Urothelium cell line (cell line): ENCODE measurements around the gene SDHAF1.
"Not testable (repeated sequence)": the region's sequence is repeated elsewhere in the genome, so short reads cannot be mapped to it uniquely, and the experiment has no call there.

Experiments used
- DNase-seq: peaks from one replicate; pipeline ENCODE4 v3.0.0; 2011; ENCODE audit warnings: low spot score, mixed read lengths
- FAIRE-seq: peaks from 2 replicates; lab custom pipeline; 2011; peaks lifted over from hg19 to GRCh38; lab: Jason Lieb, UNC

SDHAF1 gene, protein sequence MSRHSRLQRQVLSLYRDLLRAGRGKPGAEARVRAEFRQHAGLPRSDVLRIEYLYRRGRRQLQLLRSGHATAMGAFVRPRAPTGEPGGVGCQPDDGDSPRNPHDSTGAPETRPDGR

DNA sequence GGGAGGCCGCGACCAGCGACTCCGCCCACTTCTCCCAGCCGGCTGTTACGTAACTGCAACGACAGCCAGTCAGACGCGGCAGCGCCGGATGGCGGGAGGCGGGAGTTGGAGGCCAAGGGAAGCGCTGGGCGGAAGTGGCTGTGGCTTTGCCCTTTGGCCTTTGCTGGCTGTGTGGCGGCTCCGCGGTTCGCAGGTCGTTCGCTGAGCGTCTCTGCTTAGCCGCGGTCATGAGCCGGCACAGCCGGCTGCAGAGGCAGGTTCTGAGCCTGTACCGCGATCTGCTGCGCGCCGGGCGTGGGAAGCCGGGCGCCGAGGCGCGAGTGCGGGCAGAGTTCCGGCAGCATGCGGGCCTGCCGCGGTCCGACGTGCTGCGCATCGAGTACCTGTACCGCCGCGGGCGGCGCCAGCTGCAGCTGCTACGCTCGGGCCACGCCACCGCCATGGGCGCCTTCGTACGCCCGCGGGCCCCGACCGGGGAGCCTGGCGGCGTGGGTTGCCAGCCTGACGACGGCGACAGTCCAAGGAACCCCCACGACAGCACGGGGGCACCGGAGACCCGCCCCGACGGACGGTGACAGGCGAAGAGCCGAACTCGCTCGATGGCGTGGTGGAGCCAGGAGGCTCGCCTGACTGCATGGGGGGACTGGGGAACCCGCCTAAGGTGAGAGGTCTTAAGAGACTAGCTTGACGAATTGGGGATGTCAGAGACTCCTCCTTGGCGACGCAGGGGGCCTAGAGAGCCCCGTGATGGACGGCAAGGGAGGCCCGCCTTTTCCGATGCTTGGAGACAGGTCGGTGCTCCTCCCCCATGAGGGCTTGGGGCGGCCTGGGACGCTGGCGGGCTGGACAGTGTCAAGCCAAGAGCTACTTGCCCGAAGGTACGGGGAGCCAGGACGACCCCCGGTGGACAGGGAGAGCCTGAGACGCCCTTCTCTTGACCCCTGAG lies at the start of gene SDHAF1:
Gene SDHAF1 (plus strand): TSS at position 141 of the 946 bp plus-strand sequence. CDS start 87 bp downstream, at position 228.
- DNase-seq: peak; percentile 96
- FAIRE-seq: peak; percentile 95

DNA sequence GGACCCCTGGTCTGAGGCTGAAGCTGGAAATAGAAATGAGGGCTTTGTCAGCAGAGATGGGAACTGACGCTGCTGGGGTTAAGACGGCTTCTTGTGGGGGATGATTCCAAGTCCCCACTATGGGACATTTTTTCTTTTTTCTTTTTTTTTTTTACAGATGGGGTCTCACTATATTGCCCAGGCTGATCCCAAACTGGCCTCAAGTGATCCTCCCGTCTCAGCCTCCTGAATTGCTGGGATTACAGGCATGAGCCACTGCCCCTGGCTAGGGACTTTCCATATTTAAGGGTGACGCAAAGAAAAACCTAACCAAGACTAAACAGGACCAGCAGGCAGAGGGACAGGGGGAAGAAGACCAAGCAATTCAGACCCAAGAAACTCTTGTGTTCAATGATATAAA lies 48.8 kb upstream of the SDHAF1 start:
- FAIRE-seq (no peak), DNase-seq (no peak)

DNA sequence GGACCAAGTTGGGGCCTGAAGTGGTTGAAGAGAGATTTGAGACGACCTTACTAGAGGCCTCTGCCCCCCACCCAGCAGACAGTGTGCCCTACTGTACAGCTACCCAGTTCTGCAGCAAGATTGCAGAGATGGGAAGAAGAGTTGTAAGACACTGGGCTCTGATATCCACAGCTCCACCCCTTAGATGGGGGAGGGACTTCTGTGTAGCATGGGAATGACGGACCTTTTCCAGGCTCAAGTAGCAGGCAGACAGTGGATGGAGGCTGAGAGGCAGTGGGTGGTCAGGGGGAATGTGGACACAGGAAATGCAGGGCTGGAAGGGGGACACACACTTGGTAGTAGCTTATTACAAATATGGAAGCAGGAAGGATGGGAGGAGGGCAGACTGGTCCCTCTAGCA lies 45.9 kb upstream of the SDHAF1 start:
- no peak for DNase-seq
- FAIRE-seq: no peak

DNA sequence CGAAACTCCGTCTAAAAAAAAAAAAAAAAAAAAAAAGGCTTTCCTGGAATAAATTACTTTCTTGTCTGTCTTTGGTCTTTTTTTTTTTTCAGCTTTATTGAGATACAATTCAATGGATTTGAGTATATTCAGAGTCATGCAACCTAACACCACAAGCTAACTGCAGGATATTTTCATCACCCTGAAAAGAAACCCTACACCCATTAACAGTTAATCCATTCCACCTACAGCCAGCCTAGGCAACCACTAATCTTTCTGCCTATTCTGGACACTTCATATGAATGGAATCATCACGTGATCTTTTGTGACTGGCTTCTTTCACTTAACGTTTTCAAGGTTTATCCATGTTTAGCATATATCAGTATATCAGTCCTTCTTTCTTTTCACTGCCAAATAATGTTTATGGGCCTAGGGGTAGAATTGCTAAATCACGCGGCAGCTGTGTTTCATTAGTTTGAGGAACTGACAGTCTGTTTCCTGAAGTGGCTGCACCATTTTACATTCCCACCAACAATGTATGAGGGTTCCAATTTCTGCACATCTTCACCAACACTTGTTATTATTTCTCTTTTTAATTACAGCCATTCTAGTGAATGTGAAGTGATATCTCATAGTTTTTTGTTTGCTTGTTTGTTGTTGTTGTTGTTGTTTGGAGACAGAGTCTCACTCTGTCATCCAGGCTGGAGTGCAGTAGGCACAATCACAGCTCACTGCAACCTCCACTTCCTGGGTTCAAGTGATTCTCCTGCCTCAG lies 38.9 kb upstream of the SDHAF1 start:
- no peak for FAIRE-seq
- no peak for DNase-seq

DNA sequence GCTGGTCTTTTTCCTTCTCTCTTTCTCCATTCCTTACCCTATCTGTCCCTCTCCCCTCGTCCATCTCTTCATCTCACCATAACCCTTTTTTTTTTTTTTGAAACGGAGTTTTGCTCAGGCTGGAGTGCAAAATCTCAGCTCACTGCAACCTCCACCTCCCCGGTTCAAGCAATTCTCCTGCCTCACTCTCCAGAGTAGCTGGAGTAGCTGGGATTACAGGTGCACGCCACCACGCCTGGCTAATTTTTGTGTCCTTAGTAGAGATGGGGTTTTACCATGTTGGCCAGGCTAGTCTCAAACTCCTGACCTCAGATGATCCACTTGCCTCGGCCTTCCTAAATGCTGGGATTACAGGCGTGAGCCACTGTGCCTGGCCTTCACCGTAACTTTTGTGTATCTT lies 37.6 kb upstream of the SDHAF1 start:
- not testable (repeated sequence) for DNase-seq, FAIRE-seq

DNA sequence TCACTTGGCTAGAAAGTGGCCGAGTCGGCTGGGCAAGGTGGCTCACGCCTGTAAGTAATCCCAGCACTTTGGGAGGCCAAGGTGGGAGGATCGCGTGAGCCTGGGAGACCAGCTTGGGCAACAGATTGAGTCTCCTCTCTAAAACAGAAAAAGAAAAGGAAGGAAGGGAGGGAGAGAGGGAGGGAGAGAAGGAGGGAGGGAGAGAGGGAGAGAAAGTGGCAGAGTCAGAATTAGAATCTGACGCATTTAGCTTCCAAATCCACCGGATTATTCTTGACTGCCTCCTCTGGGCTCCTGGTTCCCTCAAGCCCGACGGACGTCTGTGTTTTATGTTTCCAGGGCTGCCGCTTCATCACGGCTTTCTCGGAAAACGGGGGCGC lies 36.3 kb upstream of the SDHAF1 start:
- no peak for FAIRE-seq
- DNase-seq: no peak

DNA sequence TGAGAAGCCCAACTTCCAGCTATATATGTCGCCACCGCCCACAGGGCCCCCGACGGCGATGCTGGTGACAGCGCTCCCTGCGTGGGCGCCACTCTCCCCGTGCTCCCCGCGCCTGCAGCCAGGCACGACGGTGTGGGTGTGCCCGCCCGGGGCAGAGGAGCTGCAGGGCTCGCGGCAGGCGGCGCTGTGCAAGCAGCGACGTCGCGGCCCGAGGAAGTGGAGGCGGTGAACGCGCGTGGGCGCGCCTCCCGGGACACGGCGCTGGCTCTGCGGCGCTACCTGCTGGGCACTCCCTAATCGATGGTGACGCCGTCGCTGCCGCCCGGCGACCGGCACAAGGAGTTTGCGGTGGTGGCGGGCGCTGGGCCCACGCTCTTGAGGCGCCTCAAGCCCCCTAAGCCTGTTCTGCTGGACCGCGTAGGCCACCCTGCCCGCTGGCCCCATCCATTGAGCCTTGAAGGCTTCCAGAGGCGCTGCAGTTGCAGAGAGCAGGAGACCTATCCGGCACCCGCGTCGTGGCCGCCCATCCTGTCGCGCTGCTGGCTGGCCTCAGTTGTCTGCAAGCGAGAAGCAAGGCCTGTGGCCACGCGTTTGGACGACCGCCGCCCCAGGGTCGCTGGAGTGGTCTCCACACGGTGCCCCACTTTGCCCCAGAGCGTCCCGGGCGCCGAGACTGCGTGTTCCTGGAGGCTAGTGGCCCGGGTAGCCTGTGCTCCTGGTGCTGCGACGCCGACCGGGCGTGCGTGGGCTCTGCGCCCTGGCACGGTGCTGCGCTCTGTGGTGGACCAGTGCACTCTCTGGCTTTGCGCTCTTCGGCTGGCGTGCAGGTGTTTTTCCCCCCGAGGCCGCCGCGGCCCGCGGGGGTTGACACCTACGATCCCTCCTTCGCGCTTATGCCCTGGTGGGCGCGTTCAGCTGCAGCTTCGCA lies 35.7 kb upstream of the SDHAF1 start:
- peak; percentile 55 for DNase-seq
- no peak for FAIRE-seq

DNA sequence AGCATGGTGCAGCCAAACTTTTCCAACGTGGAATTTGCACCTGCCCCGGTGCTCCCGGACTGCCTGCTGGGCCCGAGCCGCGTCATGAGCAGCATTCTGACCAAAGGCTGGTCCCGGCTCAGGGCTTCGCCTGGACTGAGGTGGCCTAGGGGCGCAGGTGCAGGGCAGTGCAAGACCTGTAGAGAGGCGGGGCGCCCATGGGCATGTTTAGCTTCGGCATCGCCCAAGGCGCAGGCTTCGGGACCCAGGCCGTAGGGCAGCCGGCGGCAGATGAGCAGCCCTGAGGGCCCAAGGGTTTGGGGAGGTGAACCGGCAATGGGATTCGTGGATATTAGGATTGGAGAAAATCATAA lies 35.0 kb upstream of the SDHAF1 start:
- no peak for FAIRE-seq
- no peak for DNase-seq

DNA sequence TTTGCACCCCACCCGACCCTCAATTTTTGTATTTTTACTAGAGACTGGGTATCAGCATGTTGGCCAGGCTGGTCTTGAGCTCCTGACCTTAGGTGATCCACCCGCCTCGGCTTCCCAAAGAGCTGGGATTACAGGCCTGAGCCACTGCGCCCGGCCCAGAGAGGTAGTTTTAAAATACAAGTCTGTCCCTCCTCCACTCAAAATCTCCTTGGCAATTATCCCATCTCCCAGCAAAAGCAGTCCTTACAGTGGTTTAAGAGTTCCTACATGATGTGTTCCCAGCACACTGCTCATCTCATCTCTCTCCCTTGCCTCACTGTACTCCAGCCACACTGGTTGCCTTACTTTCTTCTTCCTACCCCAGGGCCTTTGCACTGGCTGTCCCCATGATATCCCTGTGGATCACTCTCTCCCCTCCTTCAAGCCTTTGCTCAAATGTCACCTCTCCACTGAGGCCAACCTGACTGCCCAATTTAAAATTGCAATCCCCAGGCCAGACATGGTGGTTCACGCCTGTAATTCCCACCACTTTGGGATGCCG lies 34.5 kb upstream of the SDHAF1 start:
- FAIRE-seq (no peak), DNase-seq (no peak)

DNA sequence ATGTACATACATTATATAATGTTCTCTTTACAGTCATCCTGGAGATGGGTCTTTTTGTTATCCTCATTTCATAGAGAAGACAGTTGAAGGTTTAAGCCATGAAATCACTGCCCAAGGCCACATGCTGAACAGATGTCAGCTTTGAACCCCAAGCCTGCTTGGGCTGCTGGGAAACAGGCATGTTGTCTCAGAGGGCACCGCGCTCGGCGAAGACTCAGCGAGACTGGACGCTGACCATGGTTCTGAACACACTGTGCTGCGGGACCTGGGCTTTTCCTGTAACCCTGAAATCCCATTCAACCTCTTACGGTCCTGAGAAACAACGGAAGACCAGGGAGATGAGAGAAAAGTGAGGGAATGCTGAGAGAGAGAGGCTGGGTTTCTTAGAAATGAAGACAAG lies 31.5 kb upstream of the SDHAF1 start:
- DNase-seq: peak; percentile 70
- no peak for FAIRE-seq

DNA sequence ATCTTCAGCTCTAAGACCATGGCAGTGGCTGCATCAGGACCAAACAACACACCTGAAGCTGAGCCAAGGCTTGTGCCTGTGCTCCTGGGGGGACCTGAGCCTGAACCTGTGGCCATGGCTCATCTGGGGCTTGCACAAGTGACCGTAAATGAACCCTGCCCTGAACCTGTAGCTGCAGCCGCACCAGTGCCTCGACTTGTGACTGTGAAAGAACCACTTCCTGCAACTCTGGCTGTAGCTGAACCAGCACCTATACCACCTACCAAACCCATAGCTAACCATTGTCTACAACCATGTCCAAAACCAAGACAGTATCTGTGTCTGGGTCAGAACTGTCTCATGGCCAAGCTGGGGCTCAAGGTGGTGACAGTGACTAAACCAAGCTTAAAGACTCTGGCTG lies 28.2 kb upstream of the SDHAF1 start:
- FAIRE-seq: no peak

DNA sequence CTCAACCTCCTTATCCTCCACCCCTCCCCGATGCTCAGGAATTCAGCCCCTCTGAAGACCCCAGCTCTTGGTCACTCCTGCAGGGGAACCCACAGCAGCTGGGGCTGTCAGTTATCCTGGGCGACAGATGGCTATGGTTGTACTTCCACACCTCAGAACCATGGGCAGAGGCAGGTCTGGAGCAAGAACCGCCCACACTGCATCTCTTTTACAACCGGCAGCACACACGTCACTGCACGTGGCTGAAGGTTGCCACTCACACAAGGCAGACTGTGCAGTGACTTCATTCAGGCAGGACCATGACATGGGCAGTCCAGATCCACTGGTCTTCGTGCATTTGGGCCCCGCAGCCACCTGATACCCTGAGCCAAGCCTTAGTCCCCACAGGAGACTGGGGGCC lies 21.5 kb upstream of the SDHAF1 start:
- DNase-seq (no peak), FAIRE-seq (no peak)

More for the DNA sequence above, 28.2 kb upstream of the SDHAF1 start:
- no peak for DNase-seq

DNA sequence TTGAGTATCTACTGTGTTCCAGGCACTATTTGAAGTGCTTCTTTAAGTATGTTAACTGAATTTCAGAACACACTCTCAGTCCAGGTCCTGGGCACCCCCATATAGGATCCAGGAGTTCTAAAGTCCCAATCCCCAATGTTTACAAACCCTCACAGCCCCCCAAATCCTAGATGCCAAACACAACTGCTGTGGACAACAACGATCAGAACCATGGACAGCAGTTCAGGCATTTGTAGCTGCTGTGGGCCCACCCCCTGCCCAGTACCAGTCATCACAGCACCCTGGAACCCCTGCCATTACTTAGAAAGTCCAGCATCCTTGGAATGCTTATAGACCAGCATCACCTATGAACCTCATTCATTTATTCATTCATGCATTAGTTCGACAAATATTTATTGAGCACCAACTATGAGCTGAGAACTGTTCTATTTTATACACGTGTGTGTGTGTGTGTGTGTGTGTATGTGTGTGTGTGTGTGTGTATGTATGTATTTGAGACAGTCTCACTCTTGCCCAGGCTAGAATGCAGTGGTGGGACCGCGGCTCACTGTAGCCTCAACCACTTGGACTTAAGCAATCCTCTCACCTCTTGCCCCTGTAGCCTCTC lies 19.3 kb upstream of the SDHAF1 start:
- no peak for FAIRE-seq
- DNase-seq: peak; percentile 60

DNA sequence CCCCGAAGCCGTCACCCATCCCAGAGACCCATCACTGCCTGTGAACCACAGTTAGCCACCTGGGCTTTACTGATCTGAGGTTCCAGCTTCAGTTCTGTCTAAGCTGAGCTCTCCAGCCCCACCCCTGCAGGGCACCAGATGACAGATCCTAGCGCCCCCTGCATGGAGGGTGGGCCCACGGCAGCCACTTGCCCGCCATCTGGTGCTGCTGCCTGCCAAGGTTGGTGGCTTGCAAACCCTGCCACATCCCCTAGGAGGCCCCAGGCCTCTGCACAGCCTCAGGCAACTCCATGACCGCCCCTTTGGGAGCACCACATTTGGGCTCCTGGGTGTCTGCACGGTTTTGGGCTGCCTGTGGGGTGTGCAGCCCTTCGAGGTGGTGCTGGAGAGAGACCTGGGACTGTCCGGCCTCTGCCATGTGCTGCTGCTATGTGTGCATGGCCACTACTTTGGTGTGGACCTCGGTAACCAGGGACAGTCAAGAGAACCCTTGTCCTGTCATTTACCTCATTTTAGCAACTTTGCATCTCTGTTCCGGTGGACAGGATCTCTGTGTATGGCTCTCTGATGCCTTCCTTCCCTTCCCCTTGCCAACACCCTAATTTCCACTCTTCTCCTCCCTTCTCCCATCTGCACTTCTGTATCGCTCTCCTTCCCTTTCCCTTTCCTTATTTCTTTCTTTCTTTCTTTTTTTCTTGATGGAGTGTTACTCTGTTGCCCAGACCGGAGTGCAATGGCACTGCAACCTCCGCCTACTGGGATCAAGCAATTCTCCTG lies 17.4 kb upstream of the SDHAF1 start:
- no peak for DNase-seq
- FAIRE-seq: no peak

DNA sequence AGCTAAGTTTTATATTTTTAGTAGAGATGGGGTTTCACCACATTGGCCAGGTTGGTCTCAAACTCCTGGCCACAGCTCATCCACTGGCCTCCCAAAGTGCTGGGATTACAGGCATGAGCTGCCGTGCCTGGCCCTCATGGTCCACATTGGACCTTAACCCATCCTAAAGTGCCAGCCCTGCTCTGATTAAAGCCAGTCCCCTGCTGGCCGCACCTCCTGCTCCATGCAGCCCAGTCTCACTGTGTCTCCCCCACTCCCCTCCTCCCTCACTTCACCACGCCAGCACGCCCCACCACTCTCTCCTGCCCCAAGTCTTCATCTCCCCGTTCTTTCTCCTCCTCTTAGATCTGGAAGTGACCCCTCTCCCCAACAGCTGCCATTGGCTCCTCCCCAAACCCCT lies 16.7 kb upstream of the SDHAF1 start:
- no peak for FAIRE-seq
- DNase-seq: no peak

DNA sequence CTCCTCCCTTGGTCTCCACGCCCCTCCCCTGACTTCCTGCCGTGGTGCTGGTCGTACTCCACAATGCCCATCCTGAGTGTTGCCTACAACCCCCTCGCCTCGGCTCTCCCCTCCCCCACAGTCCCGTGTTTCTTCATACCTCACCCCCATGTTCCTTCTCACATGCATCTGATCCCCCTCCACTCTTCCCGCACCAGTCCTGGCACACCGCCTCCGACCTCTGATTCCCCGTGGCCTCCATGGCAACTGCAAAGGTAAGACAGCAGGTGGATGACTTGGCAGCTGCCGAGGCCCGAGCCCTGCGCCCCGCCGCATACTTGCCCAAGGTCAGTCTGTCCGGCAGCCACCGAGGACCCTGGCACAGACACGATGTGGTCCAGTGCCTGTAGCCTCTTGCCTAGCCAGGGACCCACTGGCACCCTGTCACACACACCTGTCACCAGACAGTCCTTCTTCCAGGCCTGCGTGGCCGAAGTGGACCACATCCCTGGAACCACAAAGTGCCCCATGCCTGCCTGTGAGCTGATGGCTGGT lies 16.1 kb upstream of the SDHAF1 start:
- FAIRE-seq (no peak), DNase-seq (no peak)

DNA sequence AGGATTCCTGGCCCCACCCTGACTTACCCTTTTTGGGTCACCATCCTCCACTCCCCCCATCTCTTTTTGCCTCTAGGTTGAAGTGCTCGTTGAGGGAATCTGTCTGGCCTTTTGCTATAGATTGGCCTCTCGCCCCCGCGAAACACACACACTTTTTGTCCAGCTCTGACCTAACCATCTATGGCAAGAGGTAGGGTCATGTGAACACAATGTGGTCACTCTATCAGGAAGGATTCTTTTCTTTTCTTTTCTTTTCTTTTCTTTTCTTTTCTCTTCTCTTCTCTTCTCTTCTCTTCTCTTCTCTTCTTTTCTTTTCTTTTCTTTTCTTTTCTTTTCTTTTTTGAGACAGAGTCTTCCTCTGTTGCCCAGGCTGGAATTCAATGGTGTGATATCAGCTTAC lies 14.0 kb upstream of the SDHAF1 start:
- FAIRE-seq, DNase-seq: not testable (repeated sequence)

DNA sequence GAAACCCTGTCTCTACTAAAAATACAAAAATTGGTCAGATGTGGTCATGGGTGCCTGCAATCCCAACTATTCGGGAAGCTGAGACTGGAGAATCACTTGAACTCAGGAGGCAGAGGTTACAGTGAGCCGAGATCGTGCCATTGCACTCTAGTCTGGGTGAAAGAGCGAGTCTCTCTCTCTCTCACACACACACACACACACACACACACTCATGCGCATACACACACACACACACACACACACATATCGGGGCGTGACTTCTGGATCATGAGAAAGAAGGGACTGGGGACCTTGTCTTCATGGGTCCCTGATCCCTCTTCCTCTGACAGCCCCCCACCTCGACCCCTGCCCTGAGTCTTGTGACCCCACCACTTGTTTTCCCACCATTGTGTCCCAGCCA lies 11.8 kb upstream of the SDHAF1 start:
- no peak for FAIRE-seq
- no peak for DNase-seq

DNA sequence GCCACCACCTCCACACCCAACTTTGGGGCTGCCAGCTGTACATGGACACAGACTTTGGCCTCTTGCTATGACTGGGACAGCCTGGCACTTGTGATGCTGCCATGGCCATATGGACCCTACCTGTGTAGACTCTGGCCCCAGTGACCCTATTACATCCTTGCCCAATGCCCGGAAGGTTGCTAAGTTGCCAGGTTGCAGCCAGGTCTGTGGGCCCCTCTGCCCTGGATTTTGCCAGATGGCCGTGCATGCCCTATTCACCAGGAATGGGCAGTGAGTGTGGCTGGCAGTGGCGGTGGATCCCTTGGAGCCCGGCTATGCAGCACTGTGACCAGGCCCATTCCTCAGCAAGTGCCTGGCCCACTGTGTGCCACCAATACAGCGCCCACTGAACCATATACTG lies 8.9 kb upstream of the SDHAF1 start:
- no peak for FAIRE-seq
- DNase-seq: no peak
